HepG2 (cell line): Measurements from ENCODE around the gene RBPMS2. TPM values are rescaled to one million over a fixed set of nuclear protein-coding genes. Genes with fewer than 3 reads are reported as not detected.

Experiments used
- ATAC-seq: fragments of 200-7000 bp; cut with Tn5 transposase; 3 replicates; pipeline ENCODE4 v1.9.1; 2020; ENCODE audit warnings: mild to moderate bottlenecking, moderate library complexity
- BruUV-seq: library from RNA; stranded (reverse); fragments of 400-500 nt; replicated peaks from 2 replicates; lab custom pipeline; 2021; lab: Mats Ljungman, UMichigan
- CTCF ChIA-PET: fragments of 300-600 bp; formaldehyde crosslinking; extraction: SDS; loops from one replicate; lab custom pipeline; 2021; ENCODE audit warnings: low total read pairs, inconsistent platforms, low intra/inter-chr PET ratio; lab: Yijun Ruan, JAX
- POLR2A ChIA-PET: fragments of 350-600 bp; sonication (Branson Sonifier 250); formaldehyde crosslinking; loops from one replicate; lab custom pipeline; 2020; ENCODE audit warnings: antibody characterized with exemption, inconsistent platforms; lab: Yijun Ruan, JAX
- DNase-seq: peaks from one replicate; pipeline ENCODE4 v3.0.0-alpha.2; 2015; ENCODE audit warnings: low spot score
- FAIRE-seq: peaks from 3 replicates; lab custom pipeline; 2011; peaks lifted over from hg19 to GRCh38; lab: Jason Lieb, UNC
- H2AFZ ChIP-seq: one replicate; pipeline ENCODE4 v1.6.1; 2011; ENCODE audit warnings: low read length, inconsistent platforms
- H3K27ac ChIP-seq: fragments of 300-600 bp; 3 replicates; pipeline ENCODE4 v1.8.0; 2011; ENCODE audit warnings: mixed run types, mild to moderate bottlenecking, mixed read lengths, low read length, inconsistent platforms; ENCODE audit not compliant: insufficient read depth; ENCODE audit errors: extremely low read length
- H3K27me3 ChIP-seq, 2 experiments: fragments of 200-600 bp in 1 of 2; 2 replicates in 1 of 2; 3 replicates in 1 of 2; pipeline versions ENCODE4 v1.6.0 to v1.8.0; 2011; ENCODE audit warnings: low read length in 2 of 2, mild to moderate bottlenecking in 2 of 2, moderate library complexity in 2 of 2, inconsistent platforms in 1 of 2; ENCODE audit not compliant: insufficient read depth in 2 of 2, control insufficient read depth in 1 of 2
- H3K36me3 ChIP-seq, 2 experiments: fragments of 200-600 bp in 1 of 2; replicated peaks in 1 of 2; 2 replicates in 1 of 2; 3 replicates in 1 of 2; pipeline versions ENCODE4 v1.5.1 to v1.8.0; 2011; ENCODE audit warnings: low read length in 2 of 2, inconsistent platforms in 1 of 2; ENCODE audit not compliant: insufficient read depth in 2 of 2, control insufficient read depth in 1 of 2
- H3K4me1 ChIP-seq: 2 replicates; pipeline ENCODE4 v1.5.1; 2012; ENCODE audit warnings: low read length, inconsistent platforms; ENCODE audit not compliant: insufficient read depth
- H3K4me2 ChIP-seq: 2 replicates; pipeline ENCODE4 v1.6.0; 2011; ENCODE audit warnings: low read depth, low read length, inconsistent platforms
- H3K4me3 ChIP-seq, 3 experiments: fragments of 200-600 bp in 1 of 3; sonication (generic), shearing (Covaris generic) in 1 of 3; replicated peaks in 1 of 3; 2 replicates each; pipeline ENCODE4 v1.5.1; 2011 to 2016; ENCODE audit warnings: low read length in 3 of 3, inconsistent platforms in 2 of 3, low read depth in 2 of 3, mild to moderate bottlenecking in 2 of 3, control low read depth in 1 of 3, mixed read lengths in 1 of 3; ENCODE audit not compliant: insufficient read depth in 1 of 3
- H3K79me2 ChIP-seq: one replicate; pipeline ENCODE4 v1.6.1; 2011; ENCODE audit warnings: low read length, inconsistent platforms; ENCODE audit not compliant: insufficient read depth
- H3K9ac ChIP-seq: 2 replicates; pipeline ENCODE4 v1.6.0; 2011; ENCODE audit warnings: mild to moderate bottlenecking, low read depth, low read length, inconsistent platforms; ENCODE audit not compliant: insufficient read depth
- H3K9me3 ChIP-seq: 2 replicates; pipeline ENCODE4 v1.5.1; 2012; ENCODE audit warnings: mild to moderate bottlenecking, low read length
- H4K20me1 ChIP-seq: 2 replicates; pipeline ENCODE4 v1.6.0; 2011; ENCODE audit warnings: inconsistent platforms, mild to moderate bottlenecking, low read length, moderate library complexity; ENCODE audit not compliant: insufficient read depth
- ATF7 ChIP-seq, 2 experiments: fragments of 450-650 bp in 1 of 2; sonication (generic) in 1 of 2; formaldehyde crosslinking in 1 of 2; IDR thresholded peaks; 2 replicates each; pipeline versions ENCODE4 v1.4.0 to v1.6.1; 2016 to 2020; ENCODE audit warnings: antibody characterized with exemption in 1 of 2, mild to moderate bottlenecking in 1 of 2, missing genetic modification reagents in 1 of 2
- ISL2 ChIP-seq: sonication (generic); formaldehyde crosslinking; IDR thresholded peaks from 2 replicates; pipeline ENCODE4 v1.5.0; 2020; ENCODE audit warnings: missing genetic modification reagents
- MAX ChIP-seq: IDR thresholded peaks from 2 replicates; pipeline ENCODE4 v1.6.1; 2012; ENCODE audit warnings: inconsistent platforms
- NCOA1 ChIP-seq: sonication (generic); formaldehyde crosslinking; IDR thresholded peaks from 2 replicates; pipeline ENCODE4 v1.9.0; 2021; ENCODE audit warnings: missing genetic modification reagents
- NFAT5 ChIP-seq: sonication (generic); formaldehyde crosslinking; IDR thresholded peaks from 2 replicates; pipeline ENCODE4 v1.4.0; 2020; ENCODE audit warnings: missing genetic modification reagents
- REL ChIP-seq: sonication (generic); formaldehyde crosslinking; conservative IDR thresholded peaks from 2 replicates; pipeline ENCODE4 v1.8.0; 2022; ENCODE audit warnings: mild to moderate bottlenecking, missing genetic modification reagents, moderate library complexity
- RXRB ChIP-seq: IDR thresholded peaks from 2 replicates; pipeline ENCODE4 v1.6.1; 2016; ENCODE audit warnings: borderline replicate concordance, missing genetic modification reagents, missing compliant biosample characterization
- SPEN ChIP-seq: sonication (generic); formaldehyde crosslinking; IDR thresholded peaks from 2 replicates; pipeline ENCODE4 v1.5.1; 2020; ENCODE audit warnings: low read depth, mild to moderate bottlenecking, missing genetic modification reagents
- ZBTB1 ChIP-seq: sonication (generic); formaldehyde crosslinking; IDR thresholded peaks from 2 replicates; pipeline ENCODE4 v1.4.0; 2020; ENCODE audit warnings: missing genetic modification reagents, borderline replicate concordance
- ZNF12 ChIP-seq: sonication (generic); formaldehyde crosslinking; IDR thresholded peaks from 2 replicates; pipeline ENCODE4 v1.5.0; 2020; ENCODE audit warnings: missing genetic modification reagents
- ZNF17 ChIP-seq: sonication (generic); formaldehyde crosslinking; IDR thresholded peaks from 2 replicates; pipeline ENCODE4 v1.5.0; 2020; ENCODE audit warnings: mild to moderate bottlenecking, missing genetic modification reagents
- WGBS: methylation state at CpG from one replicate; pipeline ENCODE4 v1.1.6; 2017; ENCODE audit warnings: low lambda C conversion rate; 5-methylcytosine and 5-hydroxymethylcytosine counted together
- in situ Hi-C: cut with HindIII; loops from 2 replicates; pipeline ENCODE4 v1.10.0; 2017; ENCODE audit warnings: low pct_unique_long_range_greater_than_20kb; ENCODE audit not compliant: extremely low pct_ligation_motif_present
- intact Hi-C: fragments of 100-400 bp; cut with micrococcal nuclease; formaldehyde crosslinking; loops from one replicate; pipeline ENCODE4 v1.10.0; 2022; ENCODE audit not compliant: unreplicated experiment
- polyA plus RNA-seq, 8 experiments: library from polyadenylated mRNA; depleted of rRNA in 3 of 8; stranded (reverse) in 7 of 8; unstranded in 1 of 8; fragments of >200 nt; fragmentation: Illumina TruSeq in 4 of 8; extraction: Trizol in 4 of 8; gene quantifications; 2 replicates each; pipeline versions ENCODE4 v1.2.1 to v1.2.3, GENCODE V29; 2011 to 2016; ENCODE audit warnings: low read depth in 4 of 8, missing spikeins in 1 of 8, mixed read lengths in 1 of 8; ENCODE audit not compliant: insufficient read depth in 1 of 8
- total RNA-seq, 5 experiments: library from RNA; depleted of rRNA; stranded (reverse); fragments of >200 nt; fragmentation: Illumina TruSeq; extraction: Trizol; gene quantifications; 2 replicates each; pipeline ENCODE4 v1.2.3, GENCODE V29; 2016; ENCODE audit warnings: low read depth in 1 of 5
- TF ChIP-seq, protein P1 (sequence below): sonication (generic); formaldehyde crosslinking; IDR thresholded peaks from 2 replicates; pipeline ENCODE4 v1.4.0; 2020; ENCODE audit warnings: missing genetic modification reagents, borderline replicate concordance
- TF ChIP-seq, protein P2 (sequence below): sonication (generic); formaldehyde crosslinking; IDR thresholded peaks from 2 replicates; pipeline ENCODE4 v1.5.0; 2020; ENCODE audit warnings: missing genetic modification reagents

RBPMS2 gene
- total and polyA plus RNA-seq, 2 of the 13 experiments (the other 11 are each of a cell fraction or from before 2014, with no cell fraction given), result 0.08 TPM; not detected in 1

DNA sequence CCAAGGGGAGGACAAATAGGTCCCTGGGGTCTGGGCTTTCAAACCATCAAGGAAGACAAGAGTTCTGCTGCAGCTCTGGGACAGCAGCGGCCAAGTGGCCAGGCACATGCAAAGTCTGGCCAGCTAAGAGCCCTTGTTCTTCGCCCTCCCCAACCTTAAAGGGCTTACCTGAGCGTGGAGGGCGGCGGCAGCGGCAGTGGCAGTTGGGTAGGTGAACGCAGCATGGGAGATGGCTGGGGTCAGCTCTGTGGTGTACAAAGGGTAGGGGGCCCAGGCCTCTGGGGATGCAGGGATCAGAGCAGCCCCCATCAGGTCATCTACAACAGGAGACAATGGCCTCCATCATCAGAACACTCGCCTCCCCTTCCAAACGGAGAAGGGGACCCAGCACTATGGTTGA lies 27.1 kb downstream of the RBPMS2 start:
- WGBS, result 57% methylated on average over 7 of the region's 9 CpGs
- Histone ChIP-seq H3K4me3 (no peak overlapping the region), H3K4me1 (peaks cover 12% of the 10 kb centered on the region), H3K27ac (no peak overlapping the region), H3K27me3 (peaks cover 2 to 63% of the 10 kb centered on the region in 2 experiments; a peak in 4 of 5 replicates), H3K9me3 (no peaks in the 10 kb centered on the region), H3K79me2 (no peaks in the 10 kb centered on the region), H3K9ac (no peak overlapping the region), H2AFZ (no peak overlapping the region), H4K20me1 (no peaks in the 10 kb centered on the region), H3K36me3 (no peaks in the 10 kb centered on the region), H3K4me2 (no peak overlapping the region)
- ChIA-PET CTCF (no interaction called here), POLR2A (no interaction called here)
- DNase-seq, result no peak
- TF ChIP-seq MAX (no peak), REL (CRISPR knock-in tag) (no peak), NCOA1 (CRISPR knock-in tag) (no peak), ZBTB1 (CRISPR knock-in tag) (no peak), ATF7 (IDR thresholded peaks at IDR 0.05) (no peak), ATF7 (CRISPR knock-in tag; IDR thresholded peaks at IDR 0.05) (no peak), ISL2 (no peak), SPEN (CRISPR knock-in tag) (no peak), RXRB (CRISPR knock-in tag) (no peak), NFAT5 (CRISPR knock-in tag) (no peak), ZNF17 (CRISPR knock-in tag) (no peak), ZNF12 (no peak)
- TF ChIP-seq, protein P1, sequence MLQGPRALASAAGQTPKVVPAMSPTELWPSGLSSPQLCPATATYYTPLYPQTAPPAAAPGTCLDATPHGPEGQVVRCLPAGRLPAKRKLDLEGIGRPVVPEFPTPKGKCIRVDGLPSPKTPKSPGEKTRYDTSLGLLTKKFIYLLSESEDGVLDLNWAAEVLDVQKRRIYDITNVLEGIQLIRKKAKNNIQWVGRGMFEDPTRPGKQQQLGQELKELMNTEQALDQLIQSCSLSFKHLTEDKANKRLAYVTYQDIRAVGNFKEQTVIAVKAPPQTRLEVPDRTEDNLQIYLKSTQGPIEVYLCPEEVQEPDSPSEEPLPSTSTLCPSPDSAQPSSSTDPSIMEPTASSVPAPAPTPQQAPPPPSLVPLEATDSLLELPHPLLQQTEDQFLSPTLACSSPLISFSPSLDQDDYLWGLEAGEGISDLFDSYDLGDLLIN, result no peak
- TF ChIP-seq, protein P2, sequence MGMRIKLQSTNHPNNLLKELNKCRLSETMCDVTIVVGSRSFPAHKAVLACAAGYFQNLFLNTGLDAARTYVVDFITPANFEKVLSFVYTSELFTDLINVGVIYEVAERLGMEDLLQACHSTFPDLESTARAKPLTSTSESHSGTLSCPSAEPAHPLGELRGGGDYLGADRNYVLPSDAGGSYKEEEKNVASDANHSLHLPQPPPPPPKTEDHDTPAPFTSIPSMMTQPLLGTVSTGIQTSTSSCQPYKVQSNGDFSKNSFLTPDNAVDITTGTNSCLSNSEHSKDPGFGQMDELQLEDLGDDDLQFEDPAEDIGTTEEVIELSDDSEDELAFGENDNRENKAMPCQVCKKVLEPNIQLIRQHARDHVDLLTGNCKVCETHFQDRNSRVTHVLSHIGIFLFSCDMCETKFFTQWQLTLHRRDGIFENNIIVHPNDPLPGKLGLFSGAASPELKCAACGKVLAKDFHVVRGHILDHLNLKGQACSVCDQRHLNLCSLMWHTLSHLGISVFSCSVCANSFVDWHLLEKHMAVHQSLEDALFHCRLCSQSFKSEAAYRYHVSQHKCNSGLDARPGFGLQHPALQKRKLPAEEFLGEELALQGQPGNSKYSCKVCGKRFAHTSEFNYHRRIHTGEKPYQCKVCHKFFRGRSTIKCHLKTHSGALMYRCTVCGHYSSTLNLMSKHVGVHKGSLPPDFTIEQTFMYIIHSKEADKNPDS (CRISPR knock-in tag), result no peak
- in situ Hi-C loops, result no loop called here
- ATAC-seq, result no peak
- BruUV-seq, result no TSS peak
- FAIRE-seq, result no peak
- intact Hi-C loops, result no loop called here
